T-helper 2 cell treated with Interferon-gamma antibody and Interleukin-4, amounts not matched to agents 5 μg/mL and 100 μg/mL, for 36 hours (primary cell): ENCODE results near the gene SPACA5B.
"Not testable (repeated sequence)": the region's sequence is repeated elsewhere in the genome, so short reads cannot be mapped to it uniquely, and the experiment has no call there.

Experiments used
- DNase-seq: peaks from one replicate; pipeline ENCODE4 v3.0.0; 2021; ENCODE audit warnings: low spot score
- H3K27ac Mint-ChIP-seq: one replicate; pipeline ENCODE4 v1.8.0; 2021; ENCODE audit warnings: mild to moderate bottlenecking, mixed read lengths
- H3K27me3 Mint-ChIP-seq: one replicate; pipeline ENCODE4 v1.8.0; 2021; ENCODE audit warnings: low read depth, mixed read lengths
- H3K36me3 Mint-ChIP-seq: one replicate; pipeline ENCODE4 v1.8.0; 2021; ENCODE audit warnings: low read depth, mixed read lengths
- H3K4me1 Mint-ChIP-seq: one replicate; pipeline ENCODE4 v1.8.0; 2021; ENCODE audit warnings: low read depth, mixed read lengths
- H3K4me3 Mint-ChIP-seq: one replicate; pipeline ENCODE4 v1.8.0; 2022; ENCODE audit warnings: mild to moderate bottlenecking, moderate library complexity, mixed read lengths
- H3K9me3 Mint-ChIP-seq: one replicate; pipeline ENCODE4 v1.8.0; 2021; ENCODE audit warnings: mixed read lengths

The SPACA5B gene

DNA sequence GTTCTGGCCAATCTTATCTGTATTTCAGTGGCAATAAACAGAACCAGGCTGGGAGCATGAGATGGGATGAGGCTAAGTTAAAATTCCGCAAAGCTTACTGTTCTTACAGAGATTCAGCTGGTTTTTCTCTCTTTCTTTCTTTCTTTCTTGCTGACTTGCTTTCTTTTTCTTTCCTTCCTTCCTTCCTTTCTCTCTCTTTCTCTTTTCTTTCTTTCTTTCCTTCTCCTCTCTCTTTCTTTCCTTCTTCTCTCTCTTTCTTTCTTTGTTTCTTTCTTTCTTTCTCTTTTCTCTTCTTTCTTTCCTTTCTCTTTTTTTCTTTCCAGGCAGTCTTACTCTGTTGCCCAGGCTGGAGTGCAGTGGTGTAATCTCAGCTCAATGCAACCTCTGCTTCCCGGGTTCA, 24.4 kb downstream of the SPACA5B start:
- H3K36me3 Mint-ChIP-seq, result no peaks in the 10 kb centered on the region
- no peak overlapping the region for H3K27ac Mint-ChIP-seq
- no peak for DNase-seq
- H3K27me3 Mint-ChIP-seq, result peaks cover 3% of the 10 kb centered on the region
- H3K4me3 Mint-ChIP-seq, result no peak overlapping the region
- no peaks in the 10 kb centered on the region for H3K9me3 Mint-ChIP-seq
- no peaks in the 10 kb centered on the region for H3K4me1 Mint-ChIP-seq

DNA sequence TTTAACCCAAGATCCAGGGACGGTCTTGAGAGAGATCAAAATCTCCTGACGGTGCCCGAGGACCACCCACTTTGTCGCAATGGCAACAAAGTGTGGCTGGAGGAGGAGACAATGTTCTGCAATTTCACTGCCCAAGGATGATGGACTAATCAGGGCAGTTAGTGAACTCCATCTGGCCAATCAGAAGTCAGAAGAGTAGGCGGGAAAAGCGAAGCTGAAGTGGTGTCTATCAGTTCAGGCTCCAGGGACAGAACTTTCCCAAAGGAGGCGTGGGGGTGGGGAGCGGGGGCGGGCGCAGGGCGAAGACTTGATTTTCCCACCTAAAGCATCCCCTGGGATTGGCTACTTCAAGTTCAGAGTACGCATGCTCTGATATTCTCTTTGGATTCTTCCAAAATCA, 25.6 kb downstream of the SPACA5B start:
- no peak for DNase-seq
- no peak overlapping the region for H3K4me3 Mint-ChIP-seq
- H3K27me3 Mint-ChIP-seq, result peaks cover 7% of the 10 kb centered on the region
- H3K9me3 Mint-ChIP-seq, result no peaks in the 10 kb centered on the region
- H3K36me3 Mint-ChIP-seq, result no peaks in the 10 kb centered on the region
- no peak overlapping the region for H3K27ac Mint-ChIP-seq
- no peaks in the 10 kb centered on the region for H3K4me1 Mint-ChIP-seq

DNA sequence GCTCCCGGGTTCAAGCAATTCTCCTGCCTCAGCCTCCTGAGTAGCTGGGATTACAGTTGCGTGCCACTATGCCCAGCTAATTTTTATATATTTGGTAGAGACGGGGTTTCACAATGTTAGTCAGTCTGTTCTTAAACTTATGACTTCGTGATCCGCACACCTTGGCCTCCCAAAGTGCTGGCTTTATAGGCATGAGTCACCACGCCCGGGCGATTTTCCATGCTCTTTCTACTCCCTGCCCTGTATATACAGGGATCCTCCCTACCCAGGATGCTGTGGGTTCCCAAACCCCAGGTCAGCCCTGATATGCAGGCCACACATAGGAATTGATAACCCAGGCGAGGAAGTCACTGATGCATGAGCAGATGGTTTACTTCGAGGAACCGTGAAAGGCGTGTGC, 34.8 kb downstream of the SPACA5B start:
- H3K4me1 Mint-ChIP-seq, result no peaks in the 10 kb centered on the region
- no peaks in the 10 kb centered on the region for H3K36me3 Mint-ChIP-seq
- no peak overlapping the region for H3K27ac Mint-ChIP-seq
- DNase-seq, result no peak
- H3K9me3 Mint-ChIP-seq, result no peaks in the 10 kb centered on the region
- H3K27me3 Mint-ChIP-seq, result peaks cover 2% of the 10 kb centered on the region
- no peak overlapping the region for H3K4me3 Mint-ChIP-seq

DNA sequence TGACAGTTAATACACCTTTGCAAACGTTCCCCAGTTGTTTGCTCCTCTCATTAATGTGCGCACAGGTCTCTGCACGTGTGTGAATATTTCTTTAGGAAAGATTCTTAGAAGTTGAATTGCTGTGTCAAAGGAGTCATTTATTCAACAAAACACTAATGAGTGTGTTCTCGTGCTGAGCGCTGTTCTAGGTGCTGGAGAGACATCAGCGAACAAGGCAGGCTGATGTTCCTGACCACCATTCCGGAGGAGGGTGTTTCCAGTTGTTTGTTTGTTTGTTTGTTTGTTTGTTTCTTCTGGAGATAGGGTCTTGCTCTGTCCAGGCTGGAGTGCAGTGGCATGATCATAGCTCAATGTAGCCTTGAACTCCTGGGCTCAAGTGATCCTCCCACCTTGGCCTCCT, 35.9 kb downstream of the SPACA5B start:
- not testable (repeated sequence) for H3K36me3 Mint-ChIP-seq, H3K27ac Mint-ChIP-seq, H3K9me3 Mint-ChIP-seq, H3K4me1 Mint-ChIP-seq, H3K4me3 Mint-ChIP-seq, H3K27me3 Mint-ChIP-seq, DNase-seq

DNA sequence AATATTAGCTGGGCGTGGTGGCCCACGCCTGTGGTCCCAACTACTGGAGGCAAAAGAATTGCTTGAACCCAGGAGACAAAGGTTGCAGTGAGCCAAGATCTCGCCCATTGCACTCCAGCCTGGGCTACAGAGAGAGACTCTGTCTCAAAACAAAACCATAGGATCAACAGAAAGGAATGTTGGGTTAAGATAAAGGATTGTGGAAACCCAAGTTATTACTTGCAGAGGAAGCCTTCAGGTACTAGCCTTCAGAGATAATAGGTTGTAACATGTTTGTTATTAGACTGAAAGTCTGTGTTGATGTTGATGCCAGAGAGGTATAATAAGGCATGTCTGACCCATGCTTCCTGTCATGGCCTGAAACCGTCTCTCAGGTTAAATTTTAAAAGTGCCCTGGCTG, 49.3 kb downstream of the SPACA5B start:
- no peaks in the 10 kb centered on the region for H3K4me1 Mint-ChIP-seq
- no peak for DNase-seq
- no peaks in the 10 kb centered on the region for H3K36me3 Mint-ChIP-seq
- H3K27me3 Mint-ChIP-seq, result no peaks in the 10 kb centered on the region
- H3K9me3 Mint-ChIP-seq, result no peaks in the 10 kb centered on the region
- H3K4me3 Mint-ChIP-seq, result no peak overlapping the region
- H3K27ac Mint-ChIP-seq, result no peak overlapping the region

DNA sequence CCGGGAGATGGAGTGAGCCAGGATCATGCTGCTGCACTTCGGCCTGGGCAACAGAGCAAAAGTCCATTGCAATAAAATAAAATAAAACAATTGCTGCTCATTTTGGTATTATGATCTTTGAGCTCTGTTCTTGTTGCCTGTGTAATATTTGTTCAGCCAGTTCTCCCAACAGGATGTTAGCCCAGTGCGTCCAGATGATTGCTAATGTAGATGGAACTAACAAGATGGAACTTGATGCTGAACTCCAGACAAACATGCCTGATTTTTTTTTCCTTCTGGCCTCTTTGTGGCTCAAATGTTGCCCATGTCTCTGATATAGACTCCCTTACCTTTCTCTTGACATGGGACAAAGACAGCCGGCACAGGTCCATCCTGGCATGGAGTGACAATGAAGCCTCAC, 50.4 kb downstream of the SPACA5B start:
- Mint-ChIP-seq H3K27me3 (no peaks in the 10 kb centered on the region), H3K36me3 (no peaks in the 10 kb centered on the region), H3K27ac (no peak overlapping the region), H3K9me3 (no peaks in the 10 kb centered on the region), H3K4me3 (no peak overlapping the region), H3K4me1 (no peaks in the 10 kb centered on the region)
- no peak for DNase-seq

DNA sequence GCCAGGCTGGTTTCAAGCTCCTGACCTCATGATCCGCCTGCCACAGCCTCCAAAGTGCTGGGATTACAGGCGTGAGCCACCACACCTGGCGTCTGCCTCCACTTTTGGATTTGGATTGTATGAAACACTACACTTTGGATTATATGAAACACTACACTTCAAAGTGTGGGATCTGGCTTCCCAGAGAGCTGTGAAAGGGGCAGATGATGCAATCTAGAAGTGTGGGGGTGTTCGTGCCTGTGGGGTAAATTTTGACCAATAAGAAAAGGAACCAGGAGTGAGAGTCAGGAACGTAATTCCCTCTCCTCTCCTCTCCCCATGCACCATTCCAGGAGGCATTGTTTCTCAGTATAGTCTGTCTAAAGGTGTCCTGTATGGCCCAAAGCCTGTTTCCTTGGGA, 51.5 kb downstream of the SPACA5B start:
- H3K4me1 Mint-ChIP-seq, H3K27ac Mint-ChIP-seq, H3K36me3 Mint-ChIP-seq, H3K4me3 Mint-ChIP-seq, DNase-seq, H3K9me3 Mint-ChIP-seq, H3K27me3 Mint-ChIP-seq: not testable (repeated sequence)
